Mammary epithelial cell (primary cell): ENCODE measurements around the gene MCU.

ENCODE experiments used
- CTCF ChIP-seq, 2 donors: IDR thresholded peaks in 1 of 2; conservative IDR thresholded peaks in 1 of 2; 2 replicates each; pipeline ENCODE4 v1.5.1; 2011 to 2012; ENCODE audit warnings: inconsistent platforms in 2 of 2, low read length in 2 of 2, mild to moderate bottlenecking in 2 of 2, control low read depth in 1 of 2, low read depth in 1 of 2; ENCODE audit not compliant: insufficient read depth in 1 of 2; ENCODE audit errors: extremely low read depth in 1 of 2
- EZH2 ChIP-seq: IDR thresholded peaks from 2 replicates; pipeline ENCODE4 v1.6.1; 2012; ENCODE audit warnings: low read length, inconsistent platforms, borderline replicate concordance

- TF ChIP-seq EZH2 (no peak), CTCF (conservative IDR thresholded peaks at IDR 0.05 in 1 of 2, IDR thresholded peaks at IDR 0.05 in 1 of 2; ENCODE audit: extremely low read depth in 1 of 2, insufficient read depth in 1 of 2, low read depth in 1 of 2, low read length in 2 of 2) (no peak)
These were observed 26.0 kb upstream of the MCU start for GRCh38 chr10:72665925-72666324.
